PC-3 (cell line): ENCODE data around the gene IER3. TPM values are rescaled to one million over a fixed set of nuclear protein-coding genes. Genes with fewer than 3 reads are reported as not detected.

Experiments
- ATAC-seq: fragments of 200-7000 bp; cut with Tn5 transposase; 2 replicates; pipeline ENCODE4 v1.9.1; 2020; ENCODE audit warnings: mild to moderate bottlenecking, moderate library complexity
- BruUV-seq: library from RNA; stranded (reverse); fragments of 400-500 nt; replicated peaks from 2 replicates; lab custom pipeline; 2021; lab: Mats Ljungman, UMichigan
- CTCF ChIA-PET: fragments of 300-600 bp; sonication (Branson Sonifier 250); formaldehyde crosslinking; loops from one replicate; lab custom pipeline; 2022; ENCODE audit warnings: antibody characterized with exemption; lab: Charles Lee
- POLR2A ChIA-PET: fragments of 300-600 bp; sonication (Branson Sonifier 250); formaldehyde crosslinking; loops from one replicate; lab custom pipeline; 2022; ENCODE audit warnings: antibody characterized with exemption; ENCODE audit not compliant: unreplicated experiment; lab: Charles Lee
- DNase-seq: peaks from one replicate; pipeline ENCODE4 v3.0.0-alpha.2; 2015
- H2AFZ ChIP-seq: fragments of 300-600 bp; sonication (generic); 2 replicates; pipeline ENCODE4 v1.6.0; 2016; ENCODE audit warnings: antibody characterized with exemption, low read length
- H3F3A ChIP-seq: fragments of 300-600 bp; sonication (generic); one replicate; pipeline ENCODE4 v1.6.0; 2017; ENCODE audit warnings: antibody characterized with exemption, low read length, control low read depth, mild to moderate bottlenecking; ENCODE audit not compliant: unreplicated experiment
- H3K27ac ChIP-seq: fragments of 300-600 bp; sonication (generic); 2 replicates; pipeline ENCODE4 v1.5.1; 2016; ENCODE audit warnings: mild to moderate bottlenecking, low read length
- H3K27me3 ChIP-seq: fragments of 300-600 bp; sonication (generic); 2 replicates; pipeline ENCODE4 v1.6.1; 2016; ENCODE audit warnings: low read length, mixed read lengths
- H3K36me3 ChIP-seq: fragments of 300-600 bp; sonication (generic); 2 replicates; pipeline ENCODE4 v1.6.1; 2016; ENCODE audit warnings: low read depth, mixed run types, low read length, mixed read lengths
- H3K4me1 ChIP-seq: fragments of 300-600 bp; sonication (generic); 2 replicates; pipeline ENCODE4 v1.5.1; 2016; ENCODE audit warnings: low read length; ENCODE audit not compliant: insufficient read depth
- H3K4me2 ChIP-seq: fragments of 300-600 bp; sonication (generic); 2 replicates; pipeline ENCODE4 v1.6.0; 2016; ENCODE audit warnings: low read length
- H3K4me3 ChIP-seq: fragments of 300-600 bp; sonication (generic); 2 replicates; pipeline ENCODE4 v1.5.1; 2016; ENCODE audit warnings: mild to moderate bottlenecking, low read length, mixed read lengths
- H3K79me2 ChIP-seq: fragments of 300-600 bp; sonication (generic); 2 replicates; pipeline ENCODE4 v1.6.1; 2017; ENCODE audit warnings: low read length, mixed read lengths
- H3K9ac ChIP-seq: fragments of 300-600 bp; sonication (generic); 2 replicates; pipeline ENCODE4 v1.6.0; 2016; ENCODE audit warnings: mild to moderate bottlenecking, low read length
- H3K9me2 ChIP-seq: fragments of 300-600 bp; sonication (generic); replicated peaks from 2 replicates; pipeline ENCODE4 v1.6.1; 2016; ENCODE audit warnings: mixed run types, low read length, mixed read lengths
- H3K9me3 ChIP-seq: fragments of 300-600 bp; sonication (generic); 2 replicates; pipeline ENCODE4 v1.6.1; 2016; ENCODE audit warnings: low read length, mixed read lengths
- H4K20me1 ChIP-seq: fragments of 300-600 bp; sonication (generic); 2 replicates; pipeline ENCODE4 v1.6.1; 2016; ENCODE audit warnings: low read length, mixed read lengths
- EZH2 ChIP-seq: fragments of 300-600 bp; sonication (generic); IDR thresholded peaks from one replicate; pipeline ENCODE4 v1.6.1; 2017; ENCODE audit warnings: antibody characterized with exemption, mild to moderate bottlenecking, low read length; ENCODE audit not compliant: unreplicated experiment
- EZH2phosphoT487 ChIP-seq: fragments of 300-600 bp; sonication (generic); IDR thresholded peaks from 2 replicates; pipeline ENCODE4 v1.6.1; 2018; ENCODE audit warnings: mild to moderate bottlenecking, antibody characterized with exemption, low read length, borderline replicate concordance
- intact Hi-C: fragments of 100-400 bp; cut with micrococcal nuclease; formaldehyde crosslinking; loops from 2 replicates; pipeline ENCODE4 v1.9.0; 2023
- total RNA-seq: library from RNA; depleted of rRNA; stranded (reverse); fragments of >200 nt; gene quantifications from 2 replicates; pipeline ENCODE4 v1.2.3, GENCODE V29; 2014
- TF ChIP-seq, protein P1 (sequence below): fragments of 300-600 bp; sonication (generic); conservative IDR thresholded peaks from 2 replicates; pipeline ENCODE4 v1.5.1; 2017; ENCODE audit warnings: antibody characterized with exemption, low read depth, mild to moderate bottlenecking, low read length

The IER3 gene
- total RNA-seq, 1 experiment from 2014 or later: 1,173 TPM

DNA sequence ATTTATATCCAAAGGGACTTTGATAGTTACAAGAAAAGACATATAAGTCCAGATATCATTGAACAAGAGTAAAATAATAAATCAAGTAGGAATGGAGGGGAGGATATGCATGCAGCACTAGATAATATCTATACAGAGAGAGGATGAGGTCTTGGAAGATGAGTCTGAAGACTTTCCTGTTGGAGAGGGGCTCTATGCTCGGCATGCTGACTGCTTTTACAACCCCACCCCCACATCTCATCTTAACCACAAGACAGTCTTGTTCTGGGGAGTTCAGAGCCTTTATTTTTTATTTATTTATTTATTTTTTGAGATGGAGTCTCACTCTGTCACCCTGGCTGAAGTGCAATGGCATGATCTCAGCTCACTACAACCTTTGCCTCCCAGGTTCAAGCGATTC, 48.4 kb upstream of the IER3 start:
- no TSS peak for BruUV-seq
- 0 out of 2 replicates have a peak, but pooled peaks cover 5% of the 10 kb centered on the region for H3K4me1 ChIP-seq
- ATAC-seq (no peak), DNase-seq (no peak)
- intact Hi-C loops: no loop called here
- no peaks in the 10 kb centered on the region for H3K9me3 ChIP-seq
- no peaks in the 10 kb centered on the region for H3K36me3 ChIP-seq
- no peak overlapping the region for H3K4me3 ChIP-seq
- no peak overlapping the region for H2AFZ ChIP-seq
- no peaks in the 10 kb centered on the region for H3K9me2 ChIP-seq
- no peak for TF ChIP-seq EZH2
- TF ChIP-seq, protein P1, sequence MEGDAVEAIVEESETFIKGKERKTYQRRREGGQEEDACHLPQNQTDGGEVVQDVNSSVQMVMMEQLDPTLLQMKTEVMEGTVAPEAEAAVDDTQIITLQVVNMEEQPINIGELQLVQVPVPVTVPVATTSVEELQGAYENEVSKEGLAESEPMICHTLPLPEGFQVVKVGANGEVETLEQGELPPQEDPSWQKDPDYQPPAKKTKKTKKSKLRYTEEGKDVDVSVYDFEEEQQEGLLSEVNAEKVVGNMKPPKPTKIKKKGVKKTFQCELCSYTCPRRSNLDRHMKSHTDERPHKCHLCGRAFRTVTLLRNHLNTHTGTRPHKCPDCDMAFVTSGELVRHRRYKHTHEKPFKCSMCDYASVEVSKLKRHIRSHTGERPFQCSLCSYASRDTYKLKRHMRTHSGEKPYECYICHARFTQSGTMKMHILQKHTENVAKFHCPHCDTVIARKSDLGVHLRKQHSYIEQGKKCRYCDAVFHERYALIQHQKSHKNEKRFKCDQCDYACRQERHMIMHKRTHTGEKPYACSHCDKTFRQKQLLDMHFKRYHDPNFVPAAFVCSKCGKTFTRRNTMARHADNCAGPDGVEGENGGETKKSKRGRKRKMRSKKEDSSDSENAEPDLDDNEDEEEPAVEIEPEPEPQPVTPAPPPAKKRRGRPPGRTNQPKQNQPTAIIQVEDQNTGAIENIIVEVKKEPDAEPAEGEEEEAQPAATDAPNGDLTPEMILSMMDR: no peak
- TF ChIP-seq EZH2phosphoT487: no peak
- H3K9ac ChIP-seq: no peak overlapping the region
- no peaks in the 10 kb centered on the region for H4K20me1 ChIP-seq
- H3F3A ChIP-seq: no peaks in the 10 kb centered on the region
- CTCF ChIA-PET: no interaction called here
- no peak overlapping the region for H3K27ac ChIP-seq
- no peaks in the 10 kb centered on the region for H3K79me2 ChIP-seq
- POLR2A ChIA-PET: no interaction called here
- no peak overlapping the region for H3K4me2 ChIP-seq
- H3K27me3 ChIP-seq: no peaks in the 10 kb centered on the region

DNA sequence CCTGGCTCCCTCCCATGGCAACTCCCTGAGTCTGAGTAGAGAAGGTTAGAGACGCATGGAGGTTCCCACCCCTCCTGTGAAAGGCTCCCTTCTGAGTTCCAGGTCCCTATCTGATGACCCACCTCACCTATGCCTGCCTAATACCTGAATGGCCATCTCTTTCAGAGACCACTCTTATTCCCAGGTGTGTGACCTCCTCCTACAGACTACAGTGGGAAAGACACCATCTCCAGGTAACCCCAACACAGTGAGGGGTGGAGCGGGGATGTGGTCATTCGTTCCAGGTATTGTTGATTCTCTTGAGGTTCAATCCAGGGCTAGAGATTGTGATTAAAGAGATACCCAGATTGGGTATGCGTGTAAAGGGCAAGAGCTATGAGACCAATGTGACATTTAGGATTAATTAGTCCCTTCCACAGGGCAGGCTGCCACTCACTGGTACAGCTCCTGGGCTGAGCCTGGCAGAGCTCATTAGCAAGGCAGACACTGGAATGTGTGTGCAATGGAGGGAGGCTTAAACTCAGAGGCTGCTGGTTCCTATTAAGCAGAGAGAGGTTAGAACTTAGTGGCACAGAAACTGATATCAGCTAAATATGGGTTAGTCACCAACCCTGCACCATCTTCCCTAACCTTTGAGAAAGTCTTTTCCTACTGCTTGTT, 46.5 kb upstream of the IER3 start:
- Histone ChIP-seq H3K4me1 (0 out of 2 replicates have a peak, but pooled peaks cover 5% of the 10 kb centered on the region), H2AFZ (no peak overlapping the region), H3K27me3 (no peaks in the 10 kb centered on the region), H3K9me2 (no peaks in the 10 kb centered on the region), H3K9me3 (no peaks in the 10 kb centered on the region), H3K4me3 (no peak overlapping the region), H3K79me2 (no peaks in the 10 kb centered on the region), H3F3A (no peaks in the 10 kb centered on the region), H3K27ac (no peak overlapping the region), H4K20me1 (no peaks in the 10 kb centered on the region), H3K4me2 (no peak overlapping the region), H3K9ac (no peak overlapping the region), H3K36me3 (no peaks in the 10 kb centered on the region)
- intact Hi-C loops: no loop called here
- TF ChIP-seq, protein P1: no peak
- TF ChIP-seq EZH2phosphoT487 (no peak), EZH2 (no peak)
- ATAC-seq: no peak
- POLR2A ChIA-PET: no interaction called here
- DNase-seq: no peak
- BruUV-seq: no TSS peak
- CTCF ChIA-PET: no interaction called here

DNA sequence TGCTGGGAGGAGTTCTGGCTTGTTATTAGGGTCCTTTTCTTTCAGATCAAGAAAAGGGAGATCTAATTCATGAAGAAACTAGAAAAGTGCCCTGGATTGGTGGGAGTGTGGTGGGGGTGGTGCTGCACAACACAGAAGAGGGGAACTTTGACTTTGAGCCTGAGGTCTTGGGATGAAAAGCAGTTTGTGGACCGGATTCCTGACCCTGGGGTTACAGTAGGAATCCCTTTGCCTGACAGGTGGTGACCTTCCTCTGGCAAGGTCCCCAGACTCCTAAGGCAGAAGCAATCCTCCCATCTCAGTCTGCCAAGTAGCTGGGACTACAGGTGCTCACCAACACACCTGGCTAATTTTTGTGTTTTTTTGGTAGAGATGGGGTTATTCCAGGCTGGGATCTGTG, 45.3 kb upstream of the IER3 start:
- Histone ChIP-seq H3F3A (no peaks in the 10 kb centered on the region), H3K27ac (no peak overlapping the region), H3K4me3 (no peak overlapping the region), H3K36me3 (no peaks in the 10 kb centered on the region), H4K20me1 (no peaks in the 10 kb centered on the region), H3K9me3 (no peaks in the 10 kb centered on the region), H3K79me2 (no peaks in the 10 kb centered on the region), H3K9ac (no peak overlapping the region), H3K9me2 (no peaks in the 10 kb centered on the region), H3K4me1 (0 out of 2 replicates have a peak, but pooled peaks cover 5% of the 10 kb centered on the region), H3K27me3 (no peaks in the 10 kb centered on the region), H2AFZ (no peak overlapping the region), H3K4me2 (no peak overlapping the region)
- DNase-seq: no peak
- ChIA-PET POLR2A (no interaction called here), CTCF (no interaction called here)
- no peak for TF ChIP-seq EZH2
- TF ChIP-seq, protein P1: no peak
- no peak for TF ChIP-seq EZH2phosphoT487
- intact Hi-C loops: no loop called here
- no peak for ATAC-seq
- BruUV-seq: no TSS peak
